ENCODE results near the gene ENPP3. TPM values are rescaled to one million over a fixed set of nuclear protein-coding genes. Genes with fewer than 3 reads are reported as not detected.

Gene ENPP3
- total and polyA plus RNA-seq, 9 of the 15 experiments (the other 6 are each of a cell fraction or from before 2014, with no cell fraction given), result 14.0 to 32.8 (median 21.6) TPM

DNA sequence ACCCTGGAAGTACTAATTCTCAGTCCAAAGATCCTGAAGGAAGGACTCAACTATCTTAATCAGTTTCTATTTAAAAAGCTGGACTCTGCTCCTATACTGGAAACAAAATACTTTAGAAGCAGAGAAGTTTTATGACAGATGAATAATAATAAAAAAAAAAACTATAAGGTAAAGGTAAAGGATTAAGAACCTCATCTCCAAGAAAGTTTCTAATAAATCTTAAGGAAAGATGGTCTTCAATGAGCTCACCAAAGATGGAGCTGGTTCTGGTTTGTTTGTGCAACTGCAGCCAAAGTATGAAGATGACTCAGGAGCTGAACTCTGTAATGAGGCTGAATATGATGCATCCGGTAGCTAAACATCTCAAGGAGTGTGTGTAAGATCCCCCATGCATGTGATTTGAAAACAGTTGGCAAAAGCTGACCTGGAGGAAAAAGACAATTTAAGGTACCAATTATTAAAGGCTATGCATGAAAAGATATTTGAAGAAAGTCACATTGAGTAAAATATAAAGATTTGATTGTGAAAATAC, 34.3 kb upstream of the ENPP3 start (continued):
- TF ChIP-seq CCNT2 (IDR thresholded peaks at IDR 0.05; ENCODE audit: borderline replicate concordance, extremely low read depth, insufficient read length, low read depth, low read length) (no peak), SMARCA5 (IDR thresholded peaks at IDR 0.05) (no peak), CEBPG (CRISPR knock-in tag; IDR thresholded peaks at IDR 0.05) (no peak), CEBPG (tag; conservative IDR thresholded peaks at IDR 0.05 in 1 of 2, IDR thresholded peaks at IDR 0.05 in 1 of 2) (no peak), ARID1B (IDR thresholded peaks at IDR 0.05) (no peak)
- TF ChIP-seq, protein P1, sequence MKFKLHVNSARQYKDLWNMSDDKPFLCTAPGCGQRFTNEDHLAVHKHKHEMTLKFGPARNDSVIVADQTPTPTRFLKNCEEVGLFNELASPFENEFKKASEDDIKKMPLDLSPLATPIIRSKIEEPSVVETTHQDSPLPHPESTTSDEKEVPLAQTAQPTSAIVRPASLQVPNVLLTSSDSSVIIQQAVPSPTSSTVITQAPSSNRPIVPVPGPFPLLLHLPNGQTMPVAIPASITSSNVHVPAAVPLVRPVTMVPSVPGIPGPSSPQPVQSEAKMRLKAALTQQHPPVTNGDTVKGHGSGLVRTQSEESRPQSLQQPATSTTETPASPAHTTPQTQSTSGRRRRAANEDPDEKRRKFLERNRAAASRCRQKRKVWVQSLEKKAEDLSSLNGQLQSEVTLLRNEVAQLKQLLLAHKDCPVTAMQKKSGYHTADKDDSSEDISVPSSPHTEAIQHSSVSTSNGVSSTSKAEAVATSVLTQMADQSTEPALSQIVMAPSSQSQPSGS (CRISPR knock-in tag; IDR thresholded peaks at IDR 0.05), result no peak

- WGBS (ENCODE audit: insufficient coverage, low coverage, missing lambda C conversion rate), result 68% methylated on average over 5 of the region's 5 CpGs
- FAIRE-seq, result no peak
- H3K9me1 ChIP-seq (ENCODE audit: control insufficient read depth, insufficient read depth, low read length), result no peaks in the 10 kb centered on the region
- TF ChIP-seq U2AF1 (optimal IDR thresholded peaks at IDR 0.05; ENCODE audit: low read depth, low read length), result no peak
- no peak for TF ChIP-seq ZNF436 (CRISPR knock-in tag; IDR thresholded peaks at IDR 0.05)
- TF ChIP-seq GATAD2B (IDR thresholded peaks at IDR 0.05; ENCODE audit: borderline replicate concordance), result no peak
- TF ChIP-seq MAFF (IDR thresholded peaks at IDR 0.05; ENCODE audit: low read length), result peak; percentile 46; the same call in 1 of the 2 replicates
- TF ChIP-seq C11orf30 (IDR thresholded peaks at IDR 0.05; ENCODE audit: low read depth), result peak; percentile 51
- TF ChIP-seq FOSL1 (tag; conservative IDR thresholded peaks at IDR 0.05), result no peak
- no peak for TF ChIP-seq ZNF764 (CRISPR knock-in tag; IDR thresholded peaks at IDR 0.05; ENCODE audit: low read depth)
- no peak for TF ChIP-seq TCF7L2 (IDR thresholded peaks at IDR 0.05; ENCODE audit: low read depth, low read length)
- TF ChIP-seq, protein P2, sequence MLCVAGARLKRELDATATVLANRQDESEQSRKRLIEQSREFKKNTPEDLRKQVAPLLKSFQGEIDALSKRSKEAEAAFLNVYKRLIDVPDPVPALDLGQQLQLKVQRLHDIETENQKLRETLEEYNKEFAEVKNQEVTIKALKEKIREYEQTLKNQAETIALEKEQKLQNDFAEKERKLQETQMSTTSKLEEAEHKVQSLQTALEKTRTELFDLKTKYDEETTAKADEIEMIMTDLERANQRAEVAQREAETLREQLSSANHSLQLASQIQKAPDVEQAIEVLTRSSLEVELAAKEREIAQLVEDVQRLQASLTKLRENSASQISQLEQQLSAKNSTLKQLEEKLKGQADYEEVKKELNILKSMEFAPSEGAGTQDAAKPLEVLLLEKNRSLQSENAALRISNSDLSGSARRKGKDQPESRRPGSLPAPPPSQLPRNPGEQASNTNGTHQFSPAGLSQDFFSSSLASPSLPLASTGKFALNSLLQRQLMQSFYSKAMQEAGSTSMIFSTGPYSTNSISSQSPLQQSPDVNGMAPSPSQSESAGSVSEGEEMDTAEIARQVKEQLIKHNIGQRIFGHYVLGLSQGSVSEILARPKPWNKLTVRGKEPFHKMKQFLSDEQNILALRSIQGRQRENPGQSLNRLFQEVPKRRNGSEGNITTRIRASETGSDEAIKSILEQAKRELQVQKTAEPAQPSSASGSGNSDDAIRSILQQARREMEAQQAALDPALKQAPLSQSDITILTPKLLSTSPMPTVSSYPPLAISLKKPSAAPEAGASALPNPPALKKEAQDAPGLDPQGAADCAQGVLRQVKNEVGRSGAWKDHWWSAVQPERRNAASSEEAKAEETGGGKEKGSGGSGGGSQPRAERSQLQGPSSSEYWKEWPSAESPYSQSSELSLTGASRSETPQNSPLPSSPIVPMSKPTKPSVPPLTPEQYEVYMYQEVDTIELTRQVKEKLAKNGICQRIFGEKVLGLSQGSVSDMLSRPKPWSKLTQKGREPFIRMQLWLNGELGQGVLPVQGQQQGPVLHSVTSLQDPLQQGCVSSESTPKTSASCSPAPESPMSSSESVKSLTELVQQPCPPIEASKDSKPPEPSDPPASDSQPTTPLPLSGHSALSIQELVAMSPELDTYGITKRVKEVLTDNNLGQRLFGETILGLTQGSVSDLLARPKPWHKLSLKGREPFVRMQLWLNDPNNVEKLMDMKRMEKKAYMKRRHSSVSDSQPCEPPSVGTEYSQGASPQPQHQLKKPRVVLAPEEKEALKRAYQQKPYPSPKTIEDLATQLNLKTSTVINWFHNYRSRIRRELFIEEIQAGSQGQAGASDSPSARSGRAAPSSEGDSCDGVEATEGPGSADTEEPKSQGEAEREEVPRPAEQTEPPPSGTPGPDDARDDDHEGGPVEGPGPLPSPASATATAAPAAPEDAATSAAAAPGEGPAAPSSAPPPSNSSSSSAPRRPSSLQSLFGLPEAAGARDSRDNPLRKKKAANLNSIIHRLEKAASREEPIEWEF (CRISPR knock-in tag; IDR thresholded peaks at IDR 0.05), result no peak
These were observed 23.7 kb upstream of the ENPP3 start for GRCh38 chr6:131613296-131613925.

More at GRCh38 chr6:131613296-131613925, 23.7 kb upstream of the ENPP3 start:
- no peak overlapping the region for H3K27ac ChIP-seq (ENCODE audit: extremely low read depth, low read depth, low read length)
- no peak overlapping the region for H3K4me3 ChIP-seq
- intact Hi-C loops (cut with micrococcal nuclease) (no loop called here), in situ Hi-C loops (cut with MboI) (no loop called here)
- no peak overlapping the region for H3K9ac ChIP-seq (ENCODE audit: insufficient read depth in 1 of 2, low read depth in 2 of 2, low read length in 2 of 2)
- H3K9me3 ChIP-seq (replicated peaks; ENCODE audit: control insufficient read depth, insufficient read depth, low read depth, low read length), result no peaks in the 10 kb centered on the region
- ChIA-PET POLR2A (interaction anchor here (1.2 to 2.8 kb wide), 2 partner anchors 9 to 15 kb away, joined by 3 to 11 read pairs; partner anchors contain the start of gene MED23), CTCF (ENCODE audit: low intra/inter-chr PET ratio) (no interaction called here)
- H3K27me3 ChIP-seq (ENCODE audit: control insufficient read depth in 2 of 2, insufficient read depth in 2 of 2, low read length in 2 of 2), result no peaks in the 10 kb centered on the region
- peaks cover 91% of the 10 kb centered on the region for H3K36me3 ChIP-seq (ENCODE audit: control insufficient read depth, insufficient read depth, low read length)
- no peak overlapping the region for H2AFZ ChIP-seq (ENCODE audit: low read depth, low read length)
- H3K4me2 ChIP-seq (ENCODE audit: insufficient read depth, low read length), result no peak overlapping the region
- no peaks in the 10 kb centered on the region for H3K4me1 ChIP-seq (replicated peaks in 1 of 2; ENCODE audit: control insufficient read depth in 2 of 2, insufficient read depth in 2 of 2, low read length in 2 of 2)
- no peak for ATAC-seq
- no peaks in the 10 kb centered on the region for H3K79me2 ChIP-seq (ENCODE audit: control insufficient read depth, insufficient read depth, low read length)
- no TSS peak for BruUV-seq (replicated peaks)
- no peaks in the 10 kb centered on the region for H4K20me1 ChIP-seq (replicated peaks; ENCODE audit: control insufficient read depth, insufficient read depth, low read length)
- no peak for DNase-seq (ENCODE audit: extremely low read depth in 1 of 4, low spot score in 3 of 4)
